ENCODE measurements around the gene SBF1. TPM values are rescaled to one million over a fixed set of nuclear protein-coding genes. Genes with fewer than 3 reads are reported as not detected.

The SBF1 gene
- polyA plus RNA-seq, 1 of the 3 experiments (the other 2 are of a cell fraction): 29.1 TPM

GRCh38 chr22:50506611-50507420, 32.0 kb upstream of the SBF1 start (continued):
- TF ChIP-seq MAX (IDR thresholded peaks at IDR 0.05; ENCODE audit: low read depth): no peak
- TF ChIP-seq TEAD4 (IDR thresholded peaks at IDR 0.05; ENCODE audit: borderline replicate concordance, insufficient read depth): no peak
- TF ChIP-seq RXRA (IDR thresholded peaks at IDR 0.05; ENCODE audit: borderline replicate concordance, low read depth): no peak
- TF ChIP-seq POLR2AphosphoS5 (IDR thresholded peaks at IDR 0.05; ENCODE audit: low read depth, low read length): no peak
- no peak for TF ChIP-seq SIN3A (IDR thresholded peaks at IDR 0.05; ENCODE audit: borderline replicate concordance, low read depth, low read length)

- no peak for TF ChIP-seq FOXM1 (IDR thresholded peaks at IDR 0.05; ENCODE audit: low read depth)
- TF ChIP-seq NFIC (IDR thresholded peaks at IDR 0.05; ENCODE audit: borderline replicate concordance): no peak
- TF ChIP-seq NRF1 (IDR thresholded peaks at IDR 0.05; ENCODE audit: low read depth, low read length): no peak
- TF ChIP-seq SIN3A (IDR thresholded peaks at IDR 0.05; ENCODE audit: borderline replicate concordance, low read depth, low read length): no peak
- TF ChIP-seq POLR2AphosphoS5 (IDR thresholded peaks at IDR 0.05; ENCODE audit: low read depth, low read length): no peak
- no peak for TF ChIP-seq MXI1 (IDR thresholded peaks at IDR 0.05; ENCODE audit: low read depth, low read length)
- TF ChIP-seq USF2 (IDR thresholded peaks at IDR 0.05; ENCODE audit: borderline replicate concordance, low read depth, low read length): no peak
- TF ChIP-seq CHD2 (IDR thresholded peaks at IDR 0.05; ENCODE audit: low read length, partially characterized antibody): no peak
- TF ChIP-seq RXRA (IDR thresholded peaks at IDR 0.05; ENCODE audit: borderline replicate concordance, low read depth): no peak
- ChIA-PET POLR2A (no interaction called here), CTCF (interaction anchor here (0.9 to 1.1 kb wide), 2 partner anchors 8 to 20 kb away, joined by 4 to 5 read pairs; partner anchors contain the start of gene SCO2)
- no peaks in the 10 kb centered on the region for H3K9me2 ChIP-seq
- peaks cover 6% of the 10 kb centered on the region for H3F3A ChIP-seq (replicated peaks; ENCODE audit: insufficient read depth)
- peaks cover 0 to 18% of the 10 kb centered on the region in 2 experiments for H3K36me3 ChIP-seq (replicated peaks in 1 of 2; ENCODE audit: control insufficient read depth in 1 of 2, insufficient read depth in 2 of 2, low read length in 1 of 2)
- no peaks in the 10 kb centered on the region for H3K27me3 ChIP-seq (ENCODE audit: insufficient read depth)
- no peaks in the 10 kb centered on the region for H4K20me1 ChIP-seq (ENCODE audit: insufficient read depth)
- DNase-seq: no peak
- H3K27ac ChIP-seq (ENCODE audit: low read depth in 2 of 2, low read length in 1 of 2): no peak overlapping the region
- H3K79me2 ChIP-seq (ENCODE audit: insufficient read depth): peaks cover 51% of the 10 kb centered on the region
- H2AFZ ChIP-seq (ENCODE audit: low read depth): no peak overlapping the region
- H3K4me3 ChIP-seq (ENCODE audit: low read depth in 2 of 2, low read length in 1 of 2): peak overlapping the region; percentile 62 to 81; a peak in 3 of 4 replicates
- H3K9me3 ChIP-seq: no peaks in the 10 kb centered on the region
- peaks cover 7 to 14% of the 10 kb centered on the region in 2 experiments; a peak in 3 of 4 replicates for H3K4me1 ChIP-seq (ENCODE audit: control insufficient read depth in 1 of 2, insufficient read depth in 2 of 2, low read depth in 1 of 2, low read length in 1 of 2)
- peak overlapping the region; percentile 92 for H3K4me2 ChIP-seq
- no peak overlapping the region; the same call in 1 of the 2 replicates for H3K9ac ChIP-seq
- WGBS (ENCODE audit: low lambda C conversion rate): 94% methylated on average over 25 of the region's 41 CpGs
Observed at GRCh38 chr22:50505776-50506610, 31.2 kb upstream of the SBF1 start.

All from SK-N-SH (cell line).